Measurements from ENCODE around the gene FNDC3A.

GRCh38 chr13:48954081-48954480, 21.6 kb upstream of the FNDC3A start:
- TF ChIP-seq CTCF (IDR thresholded peaks at IDR 0.05): no peak
- no peak for TF ChIP-seq POLR2A (IDR thresholded peaks at IDR 0.05)

All from heart left ventricle (tissue), 13 donors.